ENCODE results near the gene HSPG2. TPM values are rescaled to one million over a fixed set of nuclear protein-coding genes. Genes with fewer than 3 reads are reported as not detected.

Gene HSPG2
- total and polyA plus RNA-seq, 9 of the 15 experiments (the other 6 are each of a cell fraction or from before 2014, with no cell fraction given): 0.14 to 160 (median 15.7) TPM

GRCh38 chr1:21782349-21782867, 154.7 kb downstream of the HSPG2 start (continued):
- TF ChIP-seq ZBTB43 (CRISPR knock-in tag; IDR thresholded peaks at IDR 0.05): no peak
- TF ChIP-seq NELFE (IDR thresholded peaks at IDR 0.05; ENCODE audit: insufficient read depth, insufficient read length): no peak
- peak; percentile 22 for TF ChIP-seq RBM22 (IDR thresholded peaks at IDR 0.05; ENCODE audit: low read depth, low read length, poor library complexity, severe bottlenecking)
- TF ChIP-seq CBX1 (IDR thresholded peaks at IDR 0.05; ENCODE audit: low read depth): no peak
- no peak for TF ChIP-seq EGR1 (conservative IDR thresholded peaks at IDR 0.05)
- no peak for TF ChIP-seq SNRNP70 (optimal IDR thresholded peaks at IDR 0.05; ENCODE audit: low read depth, low read length)
- TF ChIP-seq RBFOX2 (IDR thresholded peaks at IDR 0.05; ENCODE audit: low read depth, low read length): no peak
- TF ChIP-seq SRSF7 (optimal IDR thresholded peaks at IDR 0.05; ENCODE audit: low read depth, low read length): no peak
- TF ChIP-seq MXD1 (CRISPR knock-in tag; IDR thresholded peaks at IDR 0.05; ENCODE audit: borderline replicate concordance, poor library complexity, severe bottlenecking): no peak
- no peak for TF ChIP-seq CREBBP (IDR thresholded peaks at IDR 0.05; ENCODE audit: low read depth, low read length)
- peak; percentile 63 to 72 for TF ChIP-seq RAD21 (CRISPR knock-in tag; conservative IDR thresholded peaks at IDR 0.05 in 1 of 2, IDR thresholded peaks at IDR 0.05 in 1 of 2)
- no peak for TF ChIP-seq GATA2 (CRISPR knock-in tag; IDR thresholded peaks at IDR 0.05)
- no peak for TF ChIP-seq HDAC3 (IDR thresholded peaks at IDR 0.05; ENCODE audit: borderline replicate concordance, partially characterized antibody)
- TF ChIP-seq ZNF175 (CRISPR knock-in tag; IDR thresholded peaks at IDR 0.05; ENCODE audit: low read depth): no peak
- TF ChIP-seq STAG1 (CRISPR knock-in tag; IDR thresholded peaks at IDR 0.05; ENCODE audit: borderline replicate concordance): 0 out of 2 replicates have a peak, but pooled peaks have one; percentile 2
- no peak for TF ChIP-seq ZNF184 (CRISPR knock-in tag; IDR thresholded peaks at IDR 0.05)
- TF ChIP-seq FOXP4 (CRISPR knock-in tag; IDR thresholded peaks at IDR 0.05; ENCODE audit: borderline replicate concordance): no peak
- TF ChIP-seq BHLHE40 (IDR thresholded peaks at IDR 0.05; ENCODE audit: low read length): 0 out of 2 replicates have a peak, but pooled peaks have one; percentile 3
- peak; percentile 82 for TF ChIP-seq HDAC2 (IDR thresholded peaks at IDR 0.05)
- TF ChIP-seq IRF1 (CRISPR knock-in tag; IDR thresholded peaks at IDR 0.05; ENCODE audit: borderline replicate concordance): no peak
- no peak for TF ChIP-seq ELK3 (CRISPR knock-in tag; IDR thresholded peaks at IDR 0.05)
